Measurements from ENCODE around the gene TRABD2B.

- TF ChIP-seq EZH2 (IDR thresholded peaks at IDR 0.05; ENCODE audit: borderline replicate concordance, low read depth, low read length, severe bottlenecking) (no peak), CTCF (IDR thresholded peaks at IDR 0.05; ENCODE audit: borderline replicate concordance, extremely low read depth, low read length, poor library complexity, severe bottlenecking) (no peak)
These were observed 130.4 kb downstream of the TRABD2B start for GRCh38 chr1:47866601-47867437.

Measured in DND-41 (cell line).